ACC112 (cell line): Measurements from ENCODE around the gene MLEC.

ENCODE experiments used
- H2AFZ ChIP-seq: fragments of 200-600 bp; sonication (generic); one replicate; pipeline ENCODE4 v1.6.0; 2017; ENCODE audit warnings: antibody characterized with exemption, low read length; ENCODE audit not compliant: unreplicated experiment
- H3K27ac ChIP-seq: fragments of 200-600 bp; sonication (generic); 2 replicates; pipeline ENCODE4 v1.5.1; 2014; ENCODE audit warnings: low read depth, mild to moderate bottlenecking, antibody characterized with exemption, low read length, moderate library complexity
- H3K27me3 ChIP-seq: fragments of 200-600 bp; sonication (generic); 2 replicates; pipeline ENCODE4 v1.6.1; 2014; ENCODE audit warnings: mild to moderate bottlenecking, antibody characterized with exemption, low read length, moderate library complexity, mixed read lengths; ENCODE audit not compliant: insufficient read depth
- H3K36me3 ChIP-seq: fragments of 200-600 bp; sonication (generic); 2 replicates; pipeline ENCODE4 v1.6.1; 2016; ENCODE audit warnings: mild to moderate bottlenecking, antibody characterized with exemption, low read length, moderate library complexity, mixed read lengths; ENCODE audit not compliant: insufficient read depth
- H3K4me1 ChIP-seq: fragments of 200-600 bp; sonication (generic); one replicate; pipeline ENCODE4 v1.6.1; 2016; ENCODE audit warnings: low read length, mixed read lengths; ENCODE audit not compliant: insufficient read depth, unreplicated experiment, control insufficient read depth
- H3K4me3 ChIP-seq: fragments of 200-600 bp; sonication (generic); 2 replicates; pipeline ENCODE4 v1.5.1; 2014; ENCODE audit warnings: mild to moderate bottlenecking, low read depth, low read length
- H3K79me2 ChIP-seq: fragments of 200-600 bp; sonication (generic); one replicate; pipeline ENCODE4 v1.6.0; 2016; ENCODE audit warnings: low read length; ENCODE audit not compliant: control insufficient read depth, unreplicated experiment, insufficient read depth

MLEC gene

GRCh38 chr12:120744922-120745493 lies 58.1 kb downstream of the MLEC start:
- H3K4me1 ChIP-seq = no peaks in the 10 kb centered on the region
- H3K4me3 ChIP-seq = no peak overlapping the region
- H3K27ac ChIP-seq = no peak overlapping the region
- H3K79me2 ChIP-seq = no peaks in the 10 kb centered on the region
- H2AFZ ChIP-seq = no peak overlapping the region
- H3K36me3 ChIP-seq = no peaks in the 10 kb centered on the region
- H3K27me3 ChIP-seq = no peaks in the 10 kb centered on the region

GRCh38 chr12:120748242-120748641 lies 61.3 kb downstream of the MLEC start:
- Histone ChIP-seq H3K27ac (no peak overlapping the region), H2AFZ (no peak overlapping the region), H3K27me3 (no peaks in the 10 kb centered on the region), H3K4me3 (no peak overlapping the region), H3K79me2 (no peaks in the 10 kb centered on the region), H3K36me3 (no peaks in the 10 kb centered on the region), H3K4me1 (no peaks in the 10 kb centered on the region)

- H3K27me3 ChIP-seq = no peaks in the 10 kb centered on the region
- no peak overlapping the region for H3K27ac ChIP-seq
- no peak overlapping the region for H2AFZ ChIP-seq
- no peaks in the 10 kb centered on the region for H3K79me2 ChIP-seq
- no peaks in the 10 kb centered on the region for H3K36me3 ChIP-seq
- H3K4me1 ChIP-seq = no peaks in the 10 kb centered on the region
- no peak overlapping the region for H3K4me3 ChIP-seq
Measured at GRCh38 chr12:120749256-120749655, 62.3 kb downstream of the MLEC start.

GRCh38 chr12:120750806-120751205 lies 63.9 kb downstream of the MLEC start:
- Histone ChIP-seq H3K27me3 (no peaks in the 10 kb centered on the region), H3K36me3 (no peaks in the 10 kb centered on the region), H3K4me3 (no peak overlapping the region), H3K79me2 (no peaks in the 10 kb centered on the region), H3K4me1 (no peaks in the 10 kb centered on the region), H3K27ac (no peak overlapping the region), H2AFZ (no peak overlapping the region)

GRCh38 chr12:120751389-120751788 lies 64.4 kb downstream of the MLEC start:
- no peak overlapping the region for H2AFZ ChIP-seq
- no peak overlapping the region for H3K4me3 ChIP-seq
- no peaks in the 10 kb centered on the region for H3K4me1 ChIP-seq

More at GRCh38 chr12:120751389-120751788, 64.4 kb downstream of the MLEC start:
- no peak overlapping the region for H3K27ac ChIP-seq
- no peaks in the 10 kb centered on the region for H3K36me3 ChIP-seq
- H3K79me2 ChIP-seq = no peaks in the 10 kb centered on the region
- no peaks in the 10 kb centered on the region for H3K27me3 ChIP-seq
